GM12873 (cell line): ENCODE data around the gene CMTM8.

Experiments used
- CTCF ChIP-seq: IDR thresholded peaks from 2 replicates; pipeline ENCODE4 v1.5.1; 2012; ENCODE audit warnings: low read depth, mild to moderate bottlenecking, moderate library complexity, low read length, control low read depth; ENCODE audit not compliant: insufficient read depth; ENCODE audit errors: missing control alignments

Gene CMTM8

GRCh38 chr3:32325201-32325600 lies 86.7 kb downstream of the CMTM8 start:
- TF ChIP-seq CTCF: no peak

GRCh38 chr3:32325927-32326326 lies 87.4 kb downstream of the CMTM8 start:
- TF ChIP-seq CTCF: no peak

GRCh38 chr3:32326795-32327194 lies 88.3 kb downstream of the CMTM8 start:
- no peak for TF ChIP-seq CTCF

- peak; percentile 52 for TF ChIP-seq CTCF
Measured at GRCh38 chr3:32334675-32335074, 96.2 kb downstream of the CMTM8 start.

GRCh38 chr3:32335365-32336112 lies 97.1 kb downstream of the CMTM8 start:
- TF ChIP-seq CTCF: no peak

- no peak for TF ChIP-seq CTCF
Measured at GRCh38 chr3:32336113-32336498, 97.6 kb downstream of the CMTM8 start.

GRCh38 chr3:32337505-32337904 lies 99.0 kb downstream of the CMTM8 start:
- TF ChIP-seq CTCF: no peak
